ENCODE results near the gene MAP4K2.
A peak's percentile ranks its signal among the peaks of the same experiment; 100 is the strongest.
"Not testable (repeated sequence)": the region's sequence is repeated elsewhere in the genome, so short reads cannot be mapped to it uniquely, and the experiment has no call there.

The MAP4K2 gene

DNA sequence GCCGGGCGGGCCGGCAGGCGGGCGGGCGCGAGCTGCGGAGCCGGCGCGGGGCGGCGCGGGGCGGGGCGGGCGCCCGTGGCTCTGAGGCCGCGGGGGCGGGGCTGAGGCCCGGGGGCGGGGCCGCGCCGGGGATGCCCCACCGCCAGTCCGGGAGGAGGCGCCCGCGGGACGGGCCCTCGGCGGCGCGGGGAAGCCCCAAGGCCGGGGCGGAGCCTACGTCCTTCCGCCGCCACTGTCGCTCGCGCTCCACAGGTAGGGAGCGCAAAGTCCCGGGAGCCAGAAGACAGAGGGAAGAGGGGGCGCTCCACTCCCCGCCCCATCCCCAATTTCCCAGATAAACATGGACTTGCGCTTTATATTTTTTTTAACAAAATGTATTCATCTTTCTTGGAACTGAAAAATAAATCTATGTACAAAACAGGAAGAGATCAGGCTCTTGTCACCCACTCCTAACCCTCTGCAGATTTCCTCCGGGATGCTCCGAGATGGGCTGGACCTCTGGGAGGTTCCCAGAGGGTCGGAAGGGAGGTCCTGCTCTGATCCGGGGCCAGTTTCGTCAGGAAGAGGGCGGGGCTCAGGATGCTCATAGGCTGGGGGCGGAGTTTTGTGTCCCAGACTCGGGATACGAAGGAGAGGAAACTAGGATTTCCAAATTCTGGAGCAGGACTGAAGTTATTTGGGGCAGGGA lies at the start of gene MAP4K2:
Gene MAP4K2, minus strand, starts transcription at position 57 of the 688 bp plus-strand sequence. CDS start 65 bp downstream, outside the sequence.
- peak; percentile 60 for DNase-seq

DNA sequence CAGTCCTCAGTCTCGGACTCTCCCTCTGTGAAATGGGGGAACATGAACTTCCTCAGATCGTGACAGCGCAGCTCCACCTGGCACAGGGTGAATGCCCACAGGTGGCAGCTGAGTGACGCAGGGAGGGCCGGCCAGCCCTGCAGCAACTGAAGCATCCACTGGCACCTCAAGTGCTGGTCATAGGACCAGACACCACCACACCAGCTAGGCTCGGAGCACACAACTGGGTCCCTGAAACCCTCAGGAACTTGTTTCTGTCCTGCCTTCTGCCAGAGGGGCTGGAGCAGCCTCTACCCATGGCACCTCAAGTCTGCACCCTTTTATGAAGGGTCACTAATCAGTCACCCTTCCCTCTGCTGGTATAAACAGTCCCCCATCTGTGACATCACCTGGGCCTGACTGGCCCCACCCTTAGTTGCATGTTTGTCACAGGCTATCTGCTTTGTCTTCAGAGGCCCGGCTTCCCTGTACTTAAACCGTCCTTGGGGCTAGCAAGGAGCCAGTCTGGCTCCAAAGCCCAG lies 48.9 kb upstream of the MAP4K2 start:
- no peak for DNase-seq

DNA sequence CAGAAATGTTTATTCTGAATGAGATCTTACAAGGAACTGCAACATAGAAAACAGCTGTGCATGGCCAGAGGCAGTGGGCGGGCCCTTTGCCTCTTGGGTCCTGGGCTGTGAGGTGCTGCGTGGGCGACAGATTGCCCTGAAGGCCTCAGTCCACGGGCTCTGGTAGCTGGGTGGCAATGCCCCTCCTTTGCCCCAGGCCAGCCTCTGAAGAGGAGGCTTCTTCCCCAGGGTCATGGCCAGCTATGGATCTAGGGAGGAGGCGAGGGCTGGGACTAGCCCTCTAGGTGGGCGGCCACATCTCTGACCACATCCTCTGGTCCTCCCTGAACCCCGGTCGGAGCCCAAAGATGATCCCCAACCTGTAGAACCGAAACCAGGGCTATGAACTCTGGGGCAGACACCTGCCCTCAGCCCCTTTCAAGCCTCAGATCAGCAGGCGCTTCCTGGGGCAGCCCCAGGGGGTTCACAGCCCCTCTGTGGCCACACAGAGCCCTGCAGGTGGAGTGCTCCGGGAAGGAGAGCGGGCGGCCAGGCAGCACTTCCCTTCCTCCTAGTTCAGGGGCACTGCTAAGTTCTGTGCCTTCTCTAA lies 48.1 kb upstream of the MAP4K2 start:
- DNase-seq = no peak

DNA sequence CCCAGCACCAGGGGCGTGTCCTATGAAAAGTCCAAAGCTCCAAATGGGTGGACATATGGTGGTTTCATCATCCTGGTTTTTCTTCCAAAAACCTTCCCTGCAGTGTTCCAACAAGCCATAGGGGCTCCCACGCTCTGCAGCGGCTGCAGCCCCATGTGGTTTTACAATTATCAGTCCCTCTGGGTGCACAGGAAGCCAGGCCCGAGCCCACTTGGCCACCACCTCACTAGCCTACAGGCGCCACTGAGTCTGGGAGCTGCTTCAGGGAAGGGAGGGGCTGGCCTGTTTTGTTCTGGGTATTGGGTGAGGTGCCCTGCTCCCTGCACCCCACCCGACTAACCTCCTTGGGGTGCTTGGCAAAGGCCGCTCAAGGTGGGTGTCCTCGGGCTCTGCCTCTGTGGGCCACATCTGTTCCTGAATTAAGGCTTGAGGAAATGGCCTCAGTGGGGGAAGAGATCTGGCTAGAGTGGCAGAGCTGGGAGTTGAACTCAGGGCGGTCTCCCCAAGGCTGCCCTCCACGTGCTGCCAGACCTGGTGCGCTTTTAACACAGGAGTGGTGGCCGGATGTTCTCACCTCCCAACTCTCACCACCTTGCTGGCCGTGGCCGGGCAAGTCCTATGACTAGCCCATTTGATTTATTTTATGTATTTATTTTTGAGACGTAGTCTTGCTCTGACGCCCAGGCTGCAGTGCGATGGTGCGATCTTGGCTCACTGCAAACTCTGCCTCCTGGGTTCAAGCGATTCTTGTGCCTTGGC lies 46.8 kb upstream of the MAP4K2 start:
- DNase-seq = peak; percentile 35

DNA sequence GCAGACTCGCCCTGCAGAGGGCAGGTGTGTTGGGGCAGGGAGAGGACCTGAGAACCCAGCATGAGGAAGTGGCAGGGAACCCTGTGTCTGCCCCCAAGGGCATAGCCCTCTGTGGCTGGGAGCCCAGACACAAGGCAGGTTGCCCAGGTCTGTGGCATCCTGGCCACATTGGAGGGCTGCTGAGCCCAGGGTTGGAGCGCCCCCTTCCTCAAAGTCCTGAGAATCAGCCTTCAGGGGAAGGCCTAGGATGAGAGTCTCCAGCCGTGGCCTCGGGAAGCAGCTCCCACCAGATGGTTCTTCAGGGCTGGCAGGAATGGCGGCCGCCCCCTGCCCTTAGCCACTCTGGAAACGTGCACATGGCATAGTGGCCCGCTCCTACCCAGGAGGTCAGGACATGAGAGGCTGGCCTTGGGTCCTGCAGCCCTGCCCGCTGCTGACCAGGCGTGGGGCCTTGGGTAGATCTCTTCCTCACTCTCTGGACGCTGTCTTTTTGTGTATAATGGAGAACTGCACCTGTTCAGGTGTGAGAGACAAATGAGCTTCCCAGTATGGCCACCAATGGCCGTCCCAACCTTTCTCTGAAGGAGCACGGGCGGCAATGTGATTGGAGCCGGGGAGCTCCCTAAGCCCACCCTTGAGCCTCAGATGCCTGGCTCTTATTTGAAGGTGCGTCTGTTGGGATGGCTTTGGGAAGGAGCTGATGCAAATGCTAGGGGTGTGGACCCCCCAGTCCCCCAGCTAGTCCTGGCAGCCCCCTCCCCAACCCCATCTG lies 46.0 kb upstream of the MAP4K2 start:
- DNase-seq = no peak

DNA sequence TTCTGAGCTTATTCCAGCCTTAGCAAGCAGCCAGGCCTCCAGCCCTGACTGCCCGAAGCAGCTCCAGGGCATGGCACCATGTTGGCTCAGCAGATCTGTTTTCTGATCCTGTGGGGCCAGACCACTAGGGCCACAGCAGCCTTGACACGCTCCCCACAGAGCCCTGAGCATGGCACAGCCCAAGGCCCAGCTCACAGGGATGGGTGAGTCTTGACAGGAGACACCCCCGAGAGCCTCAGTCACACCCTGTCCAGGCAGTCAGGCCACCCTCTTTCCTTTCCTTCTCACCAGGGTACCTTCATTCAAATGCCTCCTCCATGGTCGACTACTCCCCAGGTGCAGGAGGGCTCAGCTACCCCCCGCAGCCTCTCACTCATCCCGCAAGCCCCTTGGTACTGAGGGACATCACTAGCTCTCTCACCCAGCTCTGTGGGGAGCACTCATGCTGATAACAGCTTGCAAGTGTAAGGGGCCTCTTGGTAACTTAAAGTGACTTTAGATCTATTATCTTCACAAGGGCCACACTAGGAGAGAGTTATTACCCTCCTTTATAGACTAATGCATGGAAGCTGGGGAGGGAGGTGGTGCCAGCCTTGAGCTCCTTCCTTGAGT lies 45.3 kb upstream of the MAP4K2 start:
- no peak for DNase-seq

DNA sequence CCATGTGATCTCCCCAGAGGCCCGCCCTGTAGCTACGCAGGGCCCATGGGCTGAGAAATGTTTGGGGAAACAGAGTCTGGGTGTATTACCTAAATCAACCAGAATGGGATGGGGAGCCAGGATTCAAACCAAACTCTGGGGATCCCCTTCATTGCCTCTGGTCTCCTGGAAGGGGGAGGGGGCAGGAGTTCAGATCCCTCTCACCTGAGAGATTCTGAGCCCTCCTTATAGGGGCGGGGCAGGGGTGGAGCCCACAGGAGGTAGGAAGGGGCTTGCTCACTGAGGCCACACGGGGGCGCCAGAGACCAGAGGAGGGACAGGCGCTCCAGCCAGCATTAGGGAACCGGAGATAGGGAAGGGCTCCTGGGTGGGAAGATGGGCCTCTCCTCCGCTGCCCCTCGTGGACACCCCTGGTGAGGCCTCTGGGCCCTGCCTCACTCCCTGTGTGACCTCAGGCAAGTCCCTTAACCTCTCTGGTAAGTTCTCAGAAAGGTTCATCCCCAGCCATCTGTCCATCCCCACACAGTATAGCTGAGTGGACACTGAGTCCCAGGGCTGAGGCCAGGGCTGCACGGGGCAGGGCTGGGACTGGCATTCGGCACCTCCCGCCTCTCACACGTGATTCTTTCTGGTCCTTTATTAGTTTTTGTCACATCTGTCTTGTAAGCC lies 44.1 kb upstream of the MAP4K2 start:
- peak; percentile 87 for DNase-seq

DNA sequence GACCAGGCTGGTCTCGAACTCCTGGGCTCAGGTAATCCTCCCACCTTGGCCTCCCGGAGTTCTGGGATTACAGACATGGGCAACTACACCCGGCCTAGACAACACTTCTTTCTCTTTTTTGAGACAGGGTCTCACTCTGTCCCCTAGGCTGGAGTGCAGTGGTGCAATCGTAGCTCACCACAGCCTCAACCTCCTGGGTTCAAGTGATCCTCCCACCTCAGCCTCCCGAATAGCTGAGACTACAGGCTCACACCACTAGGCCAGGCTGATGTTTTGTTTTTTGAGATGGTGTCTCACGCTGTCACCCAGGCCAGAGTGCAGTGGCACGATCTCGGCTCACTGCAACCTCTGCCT lies 42.7 kb upstream of the MAP4K2 start:
- DNase-seq = not testable (repeated sequence)

DNA sequence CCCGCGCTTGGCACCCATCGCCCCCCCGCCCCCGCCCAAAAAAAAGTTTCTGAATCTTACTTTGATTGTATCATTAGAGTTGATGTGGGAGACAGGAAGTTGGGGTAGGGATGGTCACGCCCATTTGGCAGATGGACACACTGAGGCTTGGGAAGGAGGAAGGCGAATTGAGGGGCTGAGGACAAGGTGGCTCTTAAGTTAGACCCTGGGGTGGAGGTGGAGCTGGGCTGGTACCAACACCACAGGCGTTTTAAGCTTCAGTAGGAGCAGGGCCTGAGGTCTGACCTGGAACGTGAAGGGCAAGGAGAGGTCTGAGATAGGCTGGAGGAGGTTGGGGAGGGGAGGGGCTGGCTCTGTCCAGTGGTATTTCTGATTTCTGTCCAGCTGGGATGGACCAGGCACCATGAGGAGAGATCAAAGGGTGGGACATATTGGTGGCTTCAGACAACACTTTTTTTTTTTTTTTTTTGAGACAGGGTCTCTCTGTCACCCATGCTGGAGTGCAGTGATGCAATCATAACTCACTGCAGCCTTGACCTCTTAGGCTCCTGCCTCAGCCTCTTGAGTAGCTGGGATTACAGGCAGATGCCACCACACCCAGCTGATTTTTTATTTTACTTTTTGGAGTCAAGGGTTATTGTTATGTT lies 42.2 kb upstream of the MAP4K2 start:
- no peak for DNase-seq

DNA sequence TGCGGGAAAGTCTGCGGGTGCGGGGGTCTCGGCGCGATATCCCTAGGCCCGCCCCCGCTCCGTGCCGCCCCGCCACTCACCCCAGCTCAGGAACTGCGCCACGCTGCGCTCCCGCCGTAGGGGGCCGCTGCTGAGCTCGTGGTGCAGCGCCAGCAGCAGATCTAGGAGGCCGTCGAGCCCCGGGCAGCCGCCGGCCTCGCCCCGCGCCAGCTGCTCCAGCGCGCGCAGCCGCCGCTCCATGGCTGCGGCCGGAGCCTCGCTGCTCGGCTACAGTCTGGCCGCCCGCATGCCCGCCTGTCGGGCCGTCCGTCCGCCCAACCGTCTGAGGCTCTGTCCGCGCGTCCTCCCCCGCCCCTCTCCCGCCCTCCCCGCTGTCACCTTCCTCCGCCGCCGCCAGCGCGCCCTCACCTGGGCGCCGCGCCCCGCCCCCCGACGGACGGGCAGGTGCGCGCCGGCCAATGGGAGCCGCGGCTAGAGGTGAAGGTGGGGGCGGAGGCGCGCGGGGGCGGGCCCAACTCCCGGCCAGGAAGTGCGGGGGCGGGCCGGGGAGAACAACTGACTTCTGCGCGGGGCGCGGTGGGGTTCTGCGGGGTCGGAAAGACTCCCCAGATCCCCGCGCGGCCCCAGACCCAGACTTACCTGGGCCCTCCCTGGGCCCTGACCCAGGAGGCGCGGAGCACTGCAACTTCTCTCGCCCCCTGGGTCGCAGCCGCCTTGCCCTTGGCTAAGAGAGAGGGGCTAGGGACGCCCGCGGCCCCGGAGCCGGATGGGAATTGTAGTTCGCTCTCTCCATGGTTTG lies 41.5 kb upstream of the MAP4K2 start, which contains the start of gene CDC42BPG:
Gene CDC42BPG, minus strand, starts transcription at position 324 of the 799 bp plus-strand sequence. Its CDS starts 84 bp downstream, at position 240.
- peak; percentile 30 for DNase-seq

DNA sequence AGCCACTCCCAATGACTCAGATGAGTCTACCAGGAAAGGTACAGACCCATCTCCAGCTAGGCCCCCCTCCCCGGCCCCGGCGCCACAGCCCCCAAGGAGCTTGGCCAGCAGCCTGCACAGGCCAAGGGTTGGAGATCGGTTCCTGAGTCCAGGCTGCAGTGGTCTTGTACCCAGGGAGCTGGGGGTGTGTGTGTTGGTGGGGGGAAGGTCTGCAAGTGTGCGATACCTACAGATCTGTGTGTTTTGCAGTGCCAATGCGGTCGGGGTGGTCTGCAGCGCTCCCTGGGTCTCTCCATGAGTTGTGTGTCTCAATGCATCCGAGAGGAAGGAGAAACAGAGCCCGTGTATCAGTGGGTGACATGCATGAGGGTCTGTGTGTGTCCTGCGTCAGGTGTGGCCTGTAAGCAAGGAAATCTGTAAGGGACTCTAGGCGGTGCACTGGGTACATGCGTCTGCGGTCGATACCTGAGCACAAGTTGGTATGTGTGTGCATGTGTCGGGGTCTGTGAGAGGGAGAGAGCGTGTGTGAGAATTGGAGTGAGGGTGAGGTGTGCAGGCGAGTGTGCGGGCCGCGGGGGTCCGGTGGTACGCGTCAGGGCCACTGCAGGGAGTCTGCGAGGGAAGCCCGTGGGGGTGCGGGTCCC lies 40.8 kb upstream of the MAP4K2 start:
- DNase-seq = no peak

DNA sequence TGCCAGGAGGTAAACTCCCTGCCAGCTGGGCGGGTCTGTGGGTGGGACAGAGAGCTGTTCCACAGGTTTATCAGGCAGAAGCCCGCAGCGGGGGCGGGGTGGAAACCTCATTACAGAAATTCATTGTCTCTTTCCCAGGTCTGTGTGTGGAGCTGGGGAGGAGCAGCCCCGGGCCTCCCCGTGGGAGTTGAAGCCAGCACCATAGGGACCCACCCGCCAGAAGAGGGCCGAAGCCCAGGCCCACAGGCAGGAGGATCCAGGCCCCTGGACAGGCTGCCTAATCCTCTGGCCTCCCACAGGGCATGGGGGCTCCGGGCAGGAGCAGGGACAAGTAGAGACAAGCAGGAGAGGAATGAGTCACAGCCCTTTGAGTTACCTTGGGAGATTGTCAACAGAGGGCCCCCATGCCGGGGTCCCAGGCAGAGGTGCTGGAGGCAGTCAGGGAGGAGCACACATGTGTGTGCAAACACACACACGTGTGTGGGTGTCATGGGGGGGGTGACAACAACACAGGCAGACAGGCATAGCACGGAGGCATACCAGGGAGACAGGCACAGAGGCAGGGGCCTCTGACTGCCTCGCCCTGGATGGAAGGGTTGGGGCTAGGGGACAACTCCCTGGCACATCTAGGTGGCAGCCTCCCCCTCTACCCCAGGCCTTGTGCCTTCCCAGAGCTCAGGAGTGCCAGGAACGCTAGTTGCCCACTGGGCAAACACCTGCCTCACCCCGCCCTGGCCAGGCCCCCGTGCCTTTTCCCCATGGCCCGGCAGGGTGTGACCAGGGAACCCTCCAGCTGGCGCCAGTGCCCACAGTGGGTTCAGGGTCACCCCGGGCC lies 40.1 kb upstream of the MAP4K2 start:
- no peak for DNase-seq

DNA sequence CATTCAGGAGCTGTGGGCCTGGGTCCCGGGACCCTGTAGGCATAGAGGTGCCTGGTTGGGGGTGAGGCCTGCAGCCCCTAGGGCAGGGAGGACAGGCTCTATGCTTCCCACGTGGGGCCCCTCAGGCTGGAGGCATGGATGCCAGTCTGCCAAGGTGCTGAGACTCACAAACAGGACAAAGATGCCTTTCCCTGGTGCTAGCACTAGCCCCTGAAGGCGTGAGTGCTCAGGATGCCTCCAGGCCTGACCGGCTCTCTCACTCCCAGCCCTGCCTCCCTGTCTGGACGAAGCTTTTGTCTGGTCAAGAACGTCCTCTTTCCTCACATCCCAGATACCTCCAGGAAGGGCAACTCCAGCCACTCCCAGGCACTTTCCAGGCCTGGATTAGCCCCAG lies 39.3 kb upstream of the MAP4K2 start:
- DNase-seq = no peak

DNA sequence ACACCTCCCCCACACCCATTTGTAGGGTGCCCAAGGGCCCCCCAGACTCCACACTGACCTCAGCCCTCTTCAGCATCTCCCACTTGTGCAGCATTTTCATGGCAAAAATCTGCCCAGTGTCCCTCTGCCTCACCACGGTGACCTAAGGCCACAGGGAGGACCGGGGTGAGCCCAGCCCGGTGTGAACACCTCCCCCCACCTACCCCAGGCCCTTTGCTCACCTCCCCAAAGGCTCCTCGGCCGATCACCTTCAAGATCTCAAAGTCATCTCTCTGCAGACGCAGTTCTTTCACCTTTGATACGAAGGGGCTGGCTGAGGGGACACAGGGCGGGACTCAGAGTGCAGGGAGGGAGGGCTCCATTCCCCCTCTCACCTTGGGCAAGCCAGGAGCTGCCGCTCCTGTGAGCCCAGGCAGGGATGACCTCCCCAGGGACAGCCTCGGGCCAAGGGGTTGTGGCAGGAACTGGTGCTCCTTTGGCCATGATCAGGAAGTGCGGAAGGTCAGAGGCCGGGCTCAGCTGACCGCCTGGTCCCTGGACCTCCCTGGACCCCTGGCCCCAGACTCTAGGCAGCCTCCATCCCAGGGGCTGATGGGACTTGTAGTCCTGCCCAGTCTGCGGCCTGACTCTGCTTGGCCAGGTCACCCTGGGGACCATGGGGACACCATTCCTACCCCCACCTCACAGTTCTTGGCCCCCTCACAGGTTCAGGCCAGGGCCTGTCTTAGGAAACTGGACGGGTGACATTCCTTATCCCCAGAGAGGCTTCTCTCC lies 38.8 kb upstream of the MAP4K2 start:
- no peak for DNase-seq

DNA sequence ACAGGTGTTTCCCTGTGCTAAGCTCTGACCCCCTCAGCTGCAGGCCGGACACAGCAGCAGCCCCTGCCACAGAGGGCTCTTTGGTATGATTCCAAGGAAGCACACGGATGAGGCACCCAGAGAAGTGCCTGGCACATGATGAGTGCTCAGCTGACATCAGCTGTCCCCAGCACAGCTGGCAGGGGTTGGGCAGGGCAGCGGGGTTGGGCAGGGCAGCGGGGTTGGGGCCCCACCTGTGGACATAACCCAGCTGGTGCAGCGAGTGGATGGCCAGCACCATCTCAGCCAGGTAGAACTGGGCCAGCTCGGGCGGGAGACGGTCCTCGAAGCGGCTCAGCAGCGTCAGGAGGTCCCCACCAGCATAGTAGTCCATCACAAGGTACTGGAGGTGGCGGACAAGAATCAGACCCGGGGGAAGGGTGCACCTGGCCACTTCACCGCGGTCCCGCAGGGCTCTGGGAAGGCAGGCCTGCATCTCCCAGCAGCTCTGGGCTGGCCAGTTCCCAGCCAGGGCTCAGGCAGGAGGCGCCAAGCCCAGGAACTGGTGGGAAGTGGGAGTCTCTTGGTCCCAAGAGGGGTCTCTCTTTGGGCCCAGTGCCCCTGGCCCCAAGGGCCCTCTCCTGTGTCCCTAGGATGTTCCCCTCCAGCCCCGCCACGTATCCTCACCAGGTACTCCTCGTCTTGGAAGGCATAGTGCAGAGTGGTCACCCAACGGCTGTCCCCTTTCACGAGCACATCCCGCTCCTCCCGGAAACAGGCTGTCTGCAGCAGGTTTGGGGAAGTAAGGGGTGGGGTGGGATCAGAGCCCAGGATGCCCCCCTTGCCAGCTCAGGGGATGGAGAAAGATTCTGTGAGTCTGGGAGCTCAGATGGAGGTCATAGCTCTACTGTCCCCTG lies 37.1 kb upstream of the MAP4K2 start:
- DNase-seq = no peak

DNA sequence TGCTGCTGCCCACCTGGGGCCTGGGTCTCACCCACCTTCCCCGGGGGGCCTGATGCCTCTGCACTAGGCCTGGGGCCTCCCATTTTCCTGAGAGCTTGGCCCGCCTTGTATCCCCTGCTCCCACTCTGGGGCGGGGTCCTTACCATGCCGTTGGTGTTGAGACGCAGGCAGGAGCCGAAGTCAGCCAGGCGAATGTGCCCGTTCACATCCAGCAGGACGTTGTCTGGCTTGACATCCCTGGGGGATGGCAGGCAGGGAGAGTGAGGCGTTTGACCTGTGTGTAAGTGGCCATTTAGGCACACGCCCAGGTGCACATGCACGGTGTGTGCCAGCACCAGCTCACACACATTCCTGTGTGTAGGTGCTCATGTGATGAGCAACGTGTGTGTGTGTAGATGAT lies 36.3 kb upstream of the MAP4K2 start:
- no peak for DNase-seq
